KMS-11 (cell line): Measurements from ENCODE around the gene DNAJA1.

Experiments used
- H2AFZ ChIP-seq: fragments of 200-600 bp; sonication (generic); 2 replicates; pipeline ENCODE4 v1.6.1; 2016; ENCODE audit warnings: antibody characterized with exemption, mixed run types, low read depth
- H3K27ac ChIP-seq: fragments of 200-600 bp; sonication (generic); 2 replicates; pipeline ENCODE4 v1.6.1; 2016; ENCODE audit warnings: mild to moderate bottlenecking, mixed run types
- H3K27me3 ChIP-seq: fragments of 200-600 bp; sonication (generic); 2 replicates; pipeline ENCODE4 v1.6.1; 2017; ENCODE audit warnings: mild to moderate bottlenecking, low read depth, mixed run types, moderate library complexity; ENCODE audit not compliant: insufficient read depth
- H3K36me3 ChIP-seq: fragments of 200-600 bp; sonication (generic); 2 replicates; pipeline ENCODE4 v1.6.1; 2017; ENCODE audit warnings: mild to moderate bottlenecking, mixed run types; ENCODE audit not compliant: insufficient read depth
- H3K4me1 ChIP-seq: fragments of 200-600 bp; sonication (generic); 2 replicates; pipeline ENCODE4 v1.6.1; 2016; ENCODE audit warnings: mild to moderate bottlenecking, low read depth, mixed run types; ENCODE audit not compliant: poor library complexity, severe bottlenecking
- H3K4me2 ChIP-seq: fragments of 200-600 bp; sonication (generic); 2 replicates; pipeline ENCODE4 v1.7.0; 2016; ENCODE audit warnings: mild to moderate bottlenecking, mixed run types
- H3K4me3 ChIP-seq: fragments of 200-600 bp; sonication (generic); IDR thresholded peaks from 2 replicates; pipeline ENCODE4 v1.6.1; 2017; ENCODE audit warnings: low read depth, low read length, mixed read lengths; ENCODE audit not compliant: insufficient read depth
- H3K79me2 ChIP-seq: fragments of 200-600 bp; sonication (generic); 2 replicates; pipeline ENCODE4 v1.6.1; 2016; ENCODE audit warnings: low read depth, mixed run types; ENCODE audit not compliant: insufficient read depth
- H3K9ac ChIP-seq: fragments of 200-600 bp; sonication (generic); 2 replicates; pipeline ENCODE4 v1.6.1; 2016; ENCODE audit warnings: mild to moderate bottlenecking, mixed run types
- H4K20me1 ChIP-seq: fragments of 200-600 bp; sonication (generic); 2 replicates; pipeline ENCODE4 v1.6.1; 2016; ENCODE audit warnings: mild to moderate bottlenecking, mixed run types; ENCODE audit not compliant: insufficient read depth
- TF ChIP-seq, protein P1 (sequence below): fragments of 200-600 bp; sonication (generic); conservative IDR thresholded peaks from 2 replicates; pipeline ENCODE4 v1.6.1; 2017; ENCODE audit warnings: low read depth, mild to moderate bottlenecking, antibody characterized with exemption, low read length, moderate library complexity, mixed read lengths

The DNAJA1 gene

DNA sequence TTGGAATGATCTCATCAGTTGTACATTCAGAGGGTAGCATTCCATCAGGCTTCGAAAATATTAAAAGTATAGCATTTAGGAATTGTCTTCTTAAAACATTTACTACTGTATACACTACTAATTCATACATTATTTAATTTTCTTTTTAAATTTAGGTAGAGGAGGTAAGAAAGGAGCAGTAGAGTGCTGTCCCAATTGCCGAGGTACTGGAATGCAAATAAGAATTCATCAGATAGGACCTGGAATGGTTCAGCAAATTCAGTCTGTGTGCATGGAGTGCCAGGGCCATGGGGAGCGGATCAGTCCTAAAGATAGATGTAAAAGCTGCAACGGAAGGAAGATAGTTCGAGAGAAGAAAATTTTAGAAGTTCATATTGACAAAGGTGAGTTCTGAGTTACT is 5.2 kb downstream of the DNAJA1 start:
- H3K27me3 ChIP-seq = no peaks in the 10 kb centered on the region
- no peak overlapping the region for H2AFZ ChIP-seq
- peaks cover 58% of the 10 kb centered on the region; the same call in 1 of the 2 replicates for H3K36me3 ChIP-seq
- no peak overlapping the region for H3K4me2 ChIP-seq
- H3K9ac ChIP-seq = no peak overlapping the region
- TF ChIP-seq, protein P1, sequence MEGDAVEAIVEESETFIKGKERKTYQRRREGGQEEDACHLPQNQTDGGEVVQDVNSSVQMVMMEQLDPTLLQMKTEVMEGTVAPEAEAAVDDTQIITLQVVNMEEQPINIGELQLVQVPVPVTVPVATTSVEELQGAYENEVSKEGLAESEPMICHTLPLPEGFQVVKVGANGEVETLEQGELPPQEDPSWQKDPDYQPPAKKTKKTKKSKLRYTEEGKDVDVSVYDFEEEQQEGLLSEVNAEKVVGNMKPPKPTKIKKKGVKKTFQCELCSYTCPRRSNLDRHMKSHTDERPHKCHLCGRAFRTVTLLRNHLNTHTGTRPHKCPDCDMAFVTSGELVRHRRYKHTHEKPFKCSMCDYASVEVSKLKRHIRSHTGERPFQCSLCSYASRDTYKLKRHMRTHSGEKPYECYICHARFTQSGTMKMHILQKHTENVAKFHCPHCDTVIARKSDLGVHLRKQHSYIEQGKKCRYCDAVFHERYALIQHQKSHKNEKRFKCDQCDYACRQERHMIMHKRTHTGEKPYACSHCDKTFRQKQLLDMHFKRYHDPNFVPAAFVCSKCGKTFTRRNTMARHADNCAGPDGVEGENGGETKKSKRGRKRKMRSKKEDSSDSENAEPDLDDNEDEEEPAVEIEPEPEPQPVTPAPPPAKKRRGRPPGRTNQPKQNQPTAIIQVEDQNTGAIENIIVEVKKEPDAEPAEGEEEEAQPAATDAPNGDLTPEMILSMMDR = no peak
- peaks cover 35% of the 10 kb centered on the region for H3K4me1 ChIP-seq
- no peak overlapping the region for H3K4me3 ChIP-seq
- peaks cover 53% of the 10 kb centered on the region for H4K20me1 ChIP-seq
- H3K27ac ChIP-seq = no peak overlapping the region
- peaks cover 89% of the 10 kb centered on the region for H3K79me2 ChIP-seq

DNA sequence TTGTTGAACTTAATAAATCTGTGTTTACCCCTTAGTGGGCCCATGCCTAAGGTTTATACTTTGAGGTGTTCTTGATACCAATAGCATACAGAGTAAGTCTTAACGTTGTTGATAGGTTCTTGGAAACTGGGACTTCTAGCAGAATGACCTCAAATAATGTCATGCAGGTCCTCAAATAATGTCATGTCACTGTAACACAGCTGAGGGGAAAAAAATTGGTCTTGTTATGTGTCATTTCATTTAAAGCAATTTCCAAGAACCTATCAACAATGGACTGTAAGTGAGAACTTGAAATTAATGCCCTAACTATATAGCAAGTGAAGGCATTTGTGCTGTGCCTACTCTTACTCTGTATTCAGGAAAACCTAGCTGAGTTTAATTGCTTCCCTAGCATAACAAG is 7.2 kb downstream of the DNAJA1 start:
- Histone ChIP-seq H3K27me3 (no peaks in the 10 kb centered on the region), H4K20me1 (peaks cover 38% of the 10 kb centered on the region), H3K4me1 (peaks cover 21% of the 10 kb centered on the region), H2AFZ (no peak overlapping the region), H3K27ac (no peak overlapping the region), H3K36me3 (peaks cover 55% of the 10 kb centered on the region), H3K4me3 (no peak overlapping the region), H3K79me2 (peaks cover 69% of the 10 kb centered on the region), H3K9ac (no peak overlapping the region), H3K4me2 (no peak overlapping the region)
- TF ChIP-seq, protein P1 = no peak

DNA sequence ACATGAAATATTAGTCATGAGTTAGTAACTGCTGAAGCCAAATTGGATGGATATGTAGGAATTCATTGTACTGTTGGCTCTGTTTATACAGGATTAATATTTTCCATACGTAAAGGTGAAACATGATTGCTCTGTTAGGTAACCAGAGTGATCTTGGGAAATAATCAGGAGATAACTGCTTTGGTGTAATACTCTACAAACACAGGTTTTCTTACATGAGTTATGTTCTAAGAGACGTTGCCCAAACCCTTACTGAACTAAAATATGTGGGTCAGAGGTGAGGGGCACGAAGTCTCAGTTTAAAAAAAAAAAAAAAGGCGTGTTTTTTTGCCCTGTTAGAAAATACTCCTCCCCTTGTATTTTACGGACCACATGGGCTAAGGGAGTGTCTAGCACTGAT is 7.8 kb downstream of the DNAJA1 start:
- Histone ChIP-seq H3K36me3 (peaks cover 53% of the 10 kb centered on the region), H3K27me3 (no peaks in the 10 kb centered on the region), H3K4me1 (peaks cover 18% of the 10 kb centered on the region), H3K4me2 (no peak overlapping the region), H3K4me3 (no peak overlapping the region), H4K20me1 (peaks cover 34% of the 10 kb centered on the region), H2AFZ (no peak overlapping the region), H3K9ac (no peak overlapping the region), H3K79me2 (peaks cover 64% of the 10 kb centered on the region), H3K27ac (no peak overlapping the region)
- TF ChIP-seq, protein P1 = no peak

- Histone ChIP-seq H3K4me1 (no peaks in the 10 kb centered on the region), H2AFZ (no peak overlapping the region), H4K20me1 (no peaks in the 10 kb centered on the region), H3K27ac (no peak overlapping the region), H3K9ac (no peak overlapping the region), H3K27me3 (no peaks in the 10 kb centered on the region), H3K4me2 (no peak overlapping the region), H3K4me3 (no peak overlapping the region), H3K36me3 (peaks cover 15% of the 10 kb centered on the region), H3K79me2 (no peaks in the 10 kb centered on the region)
- TF ChIP-seq, protein P1 = no peak
These were observed 15.8 kb downstream of the DNAJA1 start for GRCh38 chr9:33040792-33041431.
